Esophagus squamous epithelium (tissue), 4 donors: ENCODE data around the gene PCDH9.

Experiments
- POLR2A ChIP-seq, 4 donors: fragments of 450-650 bp; IDR thresholded peaks; one replicate each; pipeline ENCODE4 v1.6.1; 2017; ENCODE audit warnings: antibody characterized with exemption in 4 of 4, mild to moderate bottlenecking in 4 of 4, moderate library complexity in 3 of 4
- TF ChIP-seq, protein P1 (sequence below), 6 experiments: fragments of 450-650 bp in 4 of 6; fragments of 200-600 bp in 2 of 6; sonication (generic) in 2 of 6; IDR thresholded peaks; one replicate each; pipeline ENCODE4 v1.5.1; 2016 to 2019; ENCODE audit warnings: antibody characterized with exemption in 6 of 6, mild to moderate bottlenecking in 4 of 6, moderate library complexity in 4 of 6

DNA sequence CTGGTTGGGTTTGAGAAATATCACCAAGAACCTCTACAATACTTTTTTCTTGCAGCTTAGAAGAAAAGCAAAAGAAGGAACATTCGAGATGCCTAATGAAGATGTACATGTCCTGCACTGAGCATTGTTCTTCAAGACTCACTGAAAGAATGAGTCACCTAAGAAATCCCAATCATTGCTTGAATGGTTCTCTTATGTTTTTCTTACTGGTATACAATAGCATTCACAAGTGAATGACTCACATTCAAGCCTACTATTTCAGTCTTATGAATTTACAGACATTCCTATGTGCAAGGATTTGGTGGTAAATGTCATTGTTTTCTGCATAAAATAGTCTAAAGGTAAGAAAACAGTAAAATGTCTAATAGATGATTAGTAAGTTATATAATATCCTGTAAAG, 594.6 kb downstream of the PCDH9 start:
- TF ChIP-seq, protein P1, sequence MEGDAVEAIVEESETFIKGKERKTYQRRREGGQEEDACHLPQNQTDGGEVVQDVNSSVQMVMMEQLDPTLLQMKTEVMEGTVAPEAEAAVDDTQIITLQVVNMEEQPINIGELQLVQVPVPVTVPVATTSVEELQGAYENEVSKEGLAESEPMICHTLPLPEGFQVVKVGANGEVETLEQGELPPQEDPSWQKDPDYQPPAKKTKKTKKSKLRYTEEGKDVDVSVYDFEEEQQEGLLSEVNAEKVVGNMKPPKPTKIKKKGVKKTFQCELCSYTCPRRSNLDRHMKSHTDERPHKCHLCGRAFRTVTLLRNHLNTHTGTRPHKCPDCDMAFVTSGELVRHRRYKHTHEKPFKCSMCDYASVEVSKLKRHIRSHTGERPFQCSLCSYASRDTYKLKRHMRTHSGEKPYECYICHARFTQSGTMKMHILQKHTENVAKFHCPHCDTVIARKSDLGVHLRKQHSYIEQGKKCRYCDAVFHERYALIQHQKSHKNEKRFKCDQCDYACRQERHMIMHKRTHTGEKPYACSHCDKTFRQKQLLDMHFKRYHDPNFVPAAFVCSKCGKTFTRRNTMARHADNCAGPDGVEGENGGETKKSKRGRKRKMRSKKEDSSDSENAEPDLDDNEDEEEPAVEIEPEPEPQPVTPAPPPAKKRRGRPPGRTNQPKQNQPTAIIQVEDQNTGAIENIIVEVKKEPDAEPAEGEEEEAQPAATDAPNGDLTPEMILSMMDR (IDR thresholded peaks at IDR 0.05) = no peak
- TF ChIP-seq POLR2A (IDR thresholded peaks at IDR 0.05) = no peak
